IPS DF 4.7 (cell line): Measurements from ENCODE around the gene CAD.

Experiments
- DNase-seq: peaks from one replicate; pipeline ENCODE4 v3.0.0-alpha.2; 2013; ENCODE audit warnings: low spot score; ENCODE audit errors: extremely low read depth

Gene CAD

DNA sequence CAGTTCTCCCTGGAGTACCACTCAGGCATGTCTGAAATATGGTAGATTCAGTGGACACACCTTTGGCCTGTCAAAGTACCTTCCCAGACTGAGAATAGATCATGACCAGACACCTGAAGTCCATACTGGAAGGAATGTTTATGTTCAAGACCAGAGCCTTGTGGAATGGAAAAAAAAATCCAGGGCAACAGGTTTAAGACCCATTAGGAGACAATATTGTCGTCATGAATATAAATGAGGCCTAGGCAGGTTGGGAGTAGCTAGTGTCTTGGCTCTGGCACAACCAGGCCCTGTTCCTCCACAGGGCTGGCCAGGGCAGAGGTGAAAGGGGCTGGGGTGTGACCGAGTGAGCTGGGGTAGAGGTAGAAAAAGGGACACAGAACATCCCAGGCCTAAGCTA is 18.5 kb upstream of the CAD start:
- no peak for DNase-seq

DNA sequence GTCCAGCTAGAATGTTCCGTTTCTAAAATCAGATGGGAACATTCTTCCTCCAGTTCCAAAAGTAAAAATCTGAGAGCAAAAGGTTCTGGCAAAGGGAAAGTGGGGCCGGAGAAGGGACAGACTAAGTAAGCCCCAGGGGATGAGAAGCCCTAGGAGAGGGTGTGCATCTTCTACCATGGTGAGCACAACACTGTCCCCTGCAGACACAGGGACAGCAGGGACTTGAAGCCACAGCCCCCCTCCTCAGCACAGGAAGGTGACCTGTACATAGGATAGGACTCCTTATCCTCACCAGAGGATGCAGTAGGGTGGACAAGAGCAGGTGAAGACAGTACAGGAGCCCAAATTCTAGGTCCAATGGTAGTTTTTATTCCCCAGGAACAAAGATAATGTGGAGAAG is 17.9 kb upstream of the CAD start:
- DNase-seq, result no peak

DNA sequence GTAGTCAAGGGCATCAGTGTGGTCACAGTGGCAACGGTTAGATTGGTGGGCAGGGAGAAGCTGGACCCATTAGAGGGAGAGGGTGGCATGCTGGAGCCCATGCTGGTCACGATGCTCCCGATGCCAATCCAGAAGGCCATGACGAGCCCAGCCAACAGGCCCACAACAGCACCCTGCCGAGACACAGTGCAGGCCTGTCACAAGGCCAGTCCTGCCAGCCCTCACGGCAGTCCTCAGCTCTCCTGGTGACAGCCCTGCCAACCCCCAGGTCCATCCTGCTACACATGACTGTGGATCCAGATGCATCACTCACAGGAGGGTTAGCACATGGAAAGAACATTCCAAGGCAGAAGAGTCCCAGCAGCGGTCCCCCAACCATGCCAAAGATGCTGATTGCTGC is 15.5 kb upstream of the CAD start:
- DNase-seq, result no peak

DNA sequence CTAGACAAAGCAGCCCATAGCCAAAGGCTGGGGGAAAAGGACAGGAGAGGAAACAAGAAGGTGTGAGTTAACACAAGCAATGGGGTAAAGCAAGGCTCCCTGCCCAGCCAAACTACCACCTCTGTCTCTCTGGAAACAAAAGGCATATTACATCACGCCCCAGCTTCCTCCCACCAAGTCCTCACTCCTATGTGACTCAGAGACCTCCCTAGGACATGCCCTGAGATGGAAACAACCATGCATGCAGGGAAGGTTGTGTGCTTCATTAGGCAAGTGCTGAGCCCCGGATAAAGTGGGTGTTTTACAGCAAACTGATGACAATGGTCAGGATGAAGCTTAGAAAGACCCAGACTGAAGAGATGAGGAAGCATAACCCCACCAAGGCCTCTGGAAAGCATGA is 14.3 kb upstream of the CAD start:
- DNase-seq, result no peak

DNA sequence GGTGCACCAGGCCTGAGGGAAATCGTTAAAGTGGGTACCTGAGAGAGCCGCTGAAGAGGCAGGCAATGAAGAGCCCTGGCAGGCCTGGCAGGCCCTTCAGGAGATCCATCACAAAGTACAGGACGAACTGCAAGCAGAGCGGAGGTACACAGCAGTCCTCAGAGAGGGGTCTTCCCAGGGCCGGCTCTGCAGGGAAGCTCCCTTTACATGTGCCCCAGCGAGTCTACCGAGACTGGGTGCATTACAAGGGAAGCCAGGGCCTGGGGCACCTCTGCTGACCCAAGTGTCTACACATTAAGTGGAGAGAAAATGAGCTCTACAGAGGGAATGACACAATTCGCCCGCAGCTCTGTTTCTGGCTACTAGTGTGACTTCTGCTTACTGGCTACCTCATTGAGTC is 13.4 kb upstream of the CAD start:
- DNase-seq, result no peak

- DNase-seq, result no peak
Observed at GRCh38 chr2:27204566-27204965, 12.6 kb upstream of the CAD start.

DNA sequence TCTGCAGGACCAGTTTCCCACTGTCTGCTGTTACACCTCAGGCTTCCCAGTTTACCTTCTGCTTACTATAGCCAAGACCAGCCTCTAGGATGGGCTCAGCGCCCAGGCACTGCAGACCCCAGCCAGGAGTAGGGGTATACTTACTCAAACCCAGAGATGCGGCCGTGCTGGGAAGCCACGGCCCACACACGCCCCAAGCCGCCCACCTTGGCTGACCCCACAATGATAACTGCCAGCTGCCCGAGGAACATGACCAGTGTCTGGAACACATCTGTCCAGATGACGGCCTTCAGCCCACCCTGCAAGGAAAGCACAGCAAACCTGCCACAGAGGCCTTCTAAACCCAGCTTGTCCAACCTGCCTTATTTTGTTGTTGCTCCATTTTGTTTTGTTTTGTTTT is 12.0 kb upstream of the CAD start:
- DNase-seq, result no peak

- DNase-seq, result no peak
Observed at GRCh38 chr2:27206346-27206745, 10.8 kb upstream of the CAD start.

GRCh38 chr2:27208486-27209050 is 8.6 kb upstream of the CAD start:
- no peak for DNase-seq

DNA sequence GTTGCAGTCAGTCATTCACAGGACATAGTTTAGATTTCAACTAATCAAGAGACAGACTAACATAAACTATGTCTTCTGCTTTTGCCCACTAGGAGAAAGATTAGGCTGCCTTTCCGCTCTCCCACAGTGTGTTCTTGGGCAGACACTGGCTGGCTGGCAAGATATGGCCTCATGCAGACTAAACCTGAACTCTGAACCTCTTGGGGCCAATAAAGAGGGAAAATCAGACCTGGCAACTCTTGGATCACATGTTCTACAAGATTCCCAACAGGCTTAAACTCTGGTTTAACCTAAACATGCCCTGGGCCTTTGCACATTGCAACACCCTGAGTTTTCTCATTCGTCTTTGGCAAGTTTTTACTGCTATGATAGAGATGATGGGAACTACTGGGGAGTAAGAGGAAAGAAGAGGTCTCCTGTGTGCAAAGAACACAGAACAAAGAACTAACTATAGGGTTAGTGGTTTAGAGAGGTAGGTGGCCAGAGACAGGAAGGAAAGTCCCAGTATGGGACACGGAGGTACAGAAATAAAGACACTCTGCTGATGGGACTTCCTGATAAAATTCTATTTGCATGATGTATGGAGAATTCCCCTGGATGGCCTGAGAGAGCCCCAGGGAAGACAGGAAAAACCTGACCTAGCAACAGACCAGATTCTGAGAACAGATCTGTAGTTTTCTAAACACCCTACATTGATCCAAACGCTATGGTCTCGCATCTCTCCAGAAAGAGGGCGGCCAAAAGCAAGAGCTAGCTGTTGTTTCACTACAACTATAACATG is 7.4 kb upstream of the CAD start:
- no peak for DNase-seq

- DNase-seq, result no peak
Observed at GRCh38 chr2:27211241-27211942, 5.8 kb upstream of the CAD start.

DNA sequence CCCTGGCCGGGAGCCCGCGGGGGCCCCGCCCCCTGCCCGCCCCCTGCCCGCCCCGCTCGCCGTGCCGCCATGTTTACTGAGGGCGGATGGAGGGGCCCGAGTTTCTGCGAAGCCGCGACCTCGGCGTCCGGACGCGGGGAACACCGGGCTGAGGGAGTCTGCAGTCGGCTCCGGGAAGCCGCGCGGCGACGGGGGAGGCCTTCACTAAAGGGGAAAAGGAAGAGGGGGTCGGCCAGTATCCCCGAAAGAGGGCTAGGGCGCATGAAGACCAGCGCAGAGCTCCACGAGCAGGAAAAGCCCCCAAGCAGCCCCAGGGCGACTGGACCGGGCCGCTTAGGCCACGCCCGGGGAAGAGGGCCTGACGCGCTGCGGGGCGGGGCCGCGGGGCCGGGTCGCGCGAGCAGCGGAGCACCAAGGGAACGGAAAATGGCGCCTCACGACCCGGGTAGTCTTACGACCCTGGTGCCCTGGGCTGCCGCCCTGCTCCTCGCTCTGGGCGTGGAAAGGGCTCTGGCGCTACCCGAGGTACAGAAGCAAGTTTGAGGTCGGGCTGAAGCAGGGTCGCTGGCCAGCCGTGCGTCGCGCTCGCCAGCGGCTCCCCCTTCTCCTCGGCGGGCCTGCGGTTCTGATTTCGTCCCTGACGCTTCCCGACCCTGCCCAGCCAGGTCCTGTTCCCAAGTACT is 5.1 kb upstream of the CAD start, which contains the start of the genes ATRAID and SLC5A6:
ATRAID (plus strand) TSS at position 99 of the 683 bp plus-strand sequence; CDS start at position 427, 328 bp downstream.
SLC5A6 (minus strand) TSS at position 326 of the 683 bp plus-strand sequence. CDS start 4,618 bp downstream, outside the sequence.
- no peak for DNase-seq

- DNase-seq, result no peak
Observed at GRCh38 chr2:27212626-27213471, 4.3 kb upstream of the CAD start.

DNA sequence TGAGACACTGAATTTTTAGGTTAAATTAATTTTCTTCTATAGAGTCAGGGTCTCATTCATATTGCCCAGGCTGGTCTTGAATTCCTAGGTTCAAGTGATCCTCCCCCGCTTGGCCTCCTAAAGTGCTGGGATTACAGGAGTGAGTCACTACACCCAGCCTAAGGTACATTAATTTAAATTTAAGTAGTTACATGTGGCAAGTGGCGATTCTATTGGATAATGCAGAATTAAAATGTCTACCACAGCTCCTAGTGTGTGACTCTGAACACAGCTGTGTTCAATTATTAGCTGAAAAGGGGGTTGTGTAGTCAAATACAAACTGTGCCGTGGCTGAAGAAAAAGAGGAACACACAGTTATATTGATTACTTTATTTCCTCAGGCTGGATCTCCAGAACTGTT is 2.2 kb upstream of the CAD start:
- DNase-seq, result no peak

DNA sequence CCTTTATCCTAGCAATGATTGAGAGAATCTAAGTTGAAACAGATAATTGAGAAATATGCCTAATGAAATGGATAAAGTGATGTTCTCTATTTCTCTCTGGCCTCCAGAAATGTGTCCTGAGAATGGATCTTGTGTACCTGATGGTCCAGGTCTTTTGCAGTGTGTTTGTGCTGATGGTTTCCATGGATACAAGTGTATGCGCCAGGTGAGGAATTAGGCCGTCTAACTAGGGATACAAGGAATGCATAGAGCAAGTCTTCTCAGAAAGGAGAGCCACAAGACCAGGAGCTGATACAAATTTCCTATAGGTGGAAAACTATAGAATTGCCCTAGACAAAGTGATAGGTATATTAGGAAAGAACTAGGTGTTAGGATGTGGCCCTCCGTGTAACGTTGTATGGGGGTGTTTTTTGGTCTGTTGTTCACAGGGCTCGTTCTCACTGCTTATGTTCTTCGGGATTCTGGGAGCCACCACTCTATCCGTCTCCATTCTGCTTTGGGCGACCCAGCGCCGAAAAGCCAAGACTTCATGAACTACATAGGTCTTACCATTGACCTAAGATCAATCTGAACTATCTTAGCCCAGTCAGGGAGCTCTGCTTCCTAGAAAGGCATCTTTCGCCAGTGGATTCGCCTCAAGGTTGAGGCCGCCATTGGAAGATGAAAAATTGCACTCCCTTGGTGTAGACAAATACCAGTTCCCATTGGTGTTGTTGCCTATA is 592 bp upstream of the CAD start:
- DNase-seq, result no peak

- DNase-seq, result no peak
Observed at GRCh38 chr2:27218614-27219013, 1.4 kb downstream of the CAD start.

DNA sequence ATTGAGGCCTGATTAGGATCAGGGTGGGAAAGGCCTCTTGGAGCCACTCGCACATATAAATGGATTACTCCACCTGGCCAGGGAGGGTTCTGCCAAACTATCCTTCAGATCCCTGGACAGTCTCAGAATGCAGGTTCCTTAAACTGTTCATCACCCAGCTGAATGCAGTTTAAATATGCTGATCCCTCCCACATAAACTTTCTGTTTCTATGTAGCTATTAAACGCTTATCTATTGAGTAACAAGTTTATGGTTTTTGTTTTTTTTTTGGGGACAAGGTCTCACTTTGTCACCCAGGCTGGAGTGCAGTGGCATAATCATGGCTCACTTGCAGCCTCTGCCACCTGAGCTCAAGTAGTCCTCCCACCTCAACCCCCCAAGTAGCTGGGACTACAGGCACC is 1.9 kb downstream of the CAD start:
- no peak for DNase-seq

DNA sequence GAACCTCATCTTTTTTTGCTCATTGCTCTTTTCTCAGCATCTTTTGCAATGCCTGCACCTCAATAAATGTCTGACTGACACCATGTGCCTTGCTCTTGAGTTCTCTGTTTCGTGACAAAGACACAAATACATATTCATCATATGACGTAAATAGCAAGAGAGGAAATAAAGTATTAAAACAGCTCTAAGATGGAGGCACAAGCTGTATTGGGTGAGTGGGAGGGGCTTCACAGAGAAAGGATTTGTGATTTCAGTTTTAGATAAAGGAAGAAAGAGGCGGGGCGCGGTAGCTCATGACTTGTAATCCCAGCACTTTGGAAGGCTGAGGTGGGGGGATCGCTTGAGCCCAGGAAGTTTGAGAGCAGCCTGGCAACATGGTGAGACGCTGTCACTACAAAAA is 2.9 kb downstream of the CAD start:
- DNase-seq, result no peak

DNA sequence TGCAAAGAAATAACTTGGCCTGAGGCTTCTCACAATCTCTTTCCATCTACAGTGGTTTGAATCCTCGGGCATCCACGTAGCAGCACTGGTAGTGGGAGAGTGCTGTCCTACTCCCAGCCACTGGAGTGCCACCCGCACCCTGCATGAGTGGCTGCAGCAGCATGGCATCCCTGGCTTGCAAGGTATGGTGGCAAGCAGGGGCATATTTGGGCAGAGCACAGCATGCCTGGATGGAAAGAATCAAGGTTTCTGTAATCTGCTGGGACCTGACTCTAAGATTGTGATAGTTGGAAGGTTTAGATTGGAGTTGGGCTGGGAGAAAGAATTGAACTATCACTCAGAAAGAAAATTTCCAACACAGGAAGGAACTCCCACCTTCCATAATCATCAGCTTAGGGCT is 4.0 kb downstream of the CAD start:
- DNase-seq, result no peak

- no peak for DNase-seq
Observed at GRCh38 chr2:27222407-27222806, 5.2 kb downstream of the CAD start.
